Measurements from ENCODE around the gene SLC39A7.

DNA sequence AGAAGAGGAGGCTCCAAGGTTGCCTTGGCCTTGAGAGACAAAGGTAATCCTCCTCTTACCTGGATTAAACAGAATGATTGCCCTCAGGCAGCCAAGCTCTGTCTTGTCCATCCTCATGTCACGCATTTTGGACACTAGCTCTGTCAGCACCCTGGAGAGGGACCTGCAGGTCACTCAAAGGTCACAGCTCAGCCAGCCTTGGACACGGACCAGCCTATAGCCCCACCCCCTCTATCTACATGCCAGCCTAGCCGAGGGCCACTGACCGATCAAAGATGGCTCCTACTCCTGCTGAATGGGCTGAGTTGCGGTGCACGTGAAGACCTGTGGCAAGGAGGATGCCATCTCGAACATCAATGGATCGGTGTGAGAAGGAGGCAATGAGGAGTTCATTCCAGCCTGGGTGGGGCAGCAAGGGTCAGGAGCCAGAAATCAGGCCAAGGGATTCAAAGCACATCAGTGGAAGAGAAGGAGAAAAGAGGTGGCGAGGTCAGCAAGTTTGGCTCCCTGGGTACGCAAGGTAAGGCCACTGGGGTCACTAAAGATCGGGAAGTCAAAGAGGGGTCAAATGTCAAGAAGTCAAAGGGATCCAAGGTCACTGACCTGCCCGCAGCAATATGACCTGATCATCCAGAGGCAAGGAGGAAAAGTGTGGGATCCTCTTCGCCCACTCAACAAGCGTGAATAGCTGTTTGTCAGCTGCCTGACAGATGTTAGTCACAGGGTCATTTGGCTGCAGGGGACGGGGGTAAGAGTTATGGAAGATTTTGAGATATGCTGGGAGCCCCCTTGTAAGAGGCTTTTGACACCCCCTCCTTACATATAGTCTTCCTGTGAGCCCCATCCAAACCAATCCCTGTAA lies 5.1 kb upstream of the SLC39A7 start:
- TF ChIP-seq, protein P1, sequence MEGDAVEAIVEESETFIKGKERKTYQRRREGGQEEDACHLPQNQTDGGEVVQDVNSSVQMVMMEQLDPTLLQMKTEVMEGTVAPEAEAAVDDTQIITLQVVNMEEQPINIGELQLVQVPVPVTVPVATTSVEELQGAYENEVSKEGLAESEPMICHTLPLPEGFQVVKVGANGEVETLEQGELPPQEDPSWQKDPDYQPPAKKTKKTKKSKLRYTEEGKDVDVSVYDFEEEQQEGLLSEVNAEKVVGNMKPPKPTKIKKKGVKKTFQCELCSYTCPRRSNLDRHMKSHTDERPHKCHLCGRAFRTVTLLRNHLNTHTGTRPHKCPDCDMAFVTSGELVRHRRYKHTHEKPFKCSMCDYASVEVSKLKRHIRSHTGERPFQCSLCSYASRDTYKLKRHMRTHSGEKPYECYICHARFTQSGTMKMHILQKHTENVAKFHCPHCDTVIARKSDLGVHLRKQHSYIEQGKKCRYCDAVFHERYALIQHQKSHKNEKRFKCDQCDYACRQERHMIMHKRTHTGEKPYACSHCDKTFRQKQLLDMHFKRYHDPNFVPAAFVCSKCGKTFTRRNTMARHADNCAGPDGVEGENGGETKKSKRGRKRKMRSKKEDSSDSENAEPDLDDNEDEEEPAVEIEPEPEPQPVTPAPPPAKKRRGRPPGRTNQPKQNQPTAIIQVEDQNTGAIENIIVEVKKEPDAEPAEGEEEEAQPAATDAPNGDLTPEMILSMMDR (IDR thresholded peaks at IDR 0.05; ENCODE audit: low read depth, low read length), result no peak
- TF ChIP-seq EZH2phosphoT487 (IDR thresholded peaks at IDR 0.05; ENCODE audit: low read depth), result no peak
